ENCODE measurements around the gene TBC1D13. TPM values are rescaled to one million over a fixed set of nuclear protein-coding genes. Genes with fewer than 3 reads are reported as not detected.

The TBC1D13 gene
- polyA plus RNA-seq, 1 donor from 2014 or later, result 30.0 TPM

DNA sequence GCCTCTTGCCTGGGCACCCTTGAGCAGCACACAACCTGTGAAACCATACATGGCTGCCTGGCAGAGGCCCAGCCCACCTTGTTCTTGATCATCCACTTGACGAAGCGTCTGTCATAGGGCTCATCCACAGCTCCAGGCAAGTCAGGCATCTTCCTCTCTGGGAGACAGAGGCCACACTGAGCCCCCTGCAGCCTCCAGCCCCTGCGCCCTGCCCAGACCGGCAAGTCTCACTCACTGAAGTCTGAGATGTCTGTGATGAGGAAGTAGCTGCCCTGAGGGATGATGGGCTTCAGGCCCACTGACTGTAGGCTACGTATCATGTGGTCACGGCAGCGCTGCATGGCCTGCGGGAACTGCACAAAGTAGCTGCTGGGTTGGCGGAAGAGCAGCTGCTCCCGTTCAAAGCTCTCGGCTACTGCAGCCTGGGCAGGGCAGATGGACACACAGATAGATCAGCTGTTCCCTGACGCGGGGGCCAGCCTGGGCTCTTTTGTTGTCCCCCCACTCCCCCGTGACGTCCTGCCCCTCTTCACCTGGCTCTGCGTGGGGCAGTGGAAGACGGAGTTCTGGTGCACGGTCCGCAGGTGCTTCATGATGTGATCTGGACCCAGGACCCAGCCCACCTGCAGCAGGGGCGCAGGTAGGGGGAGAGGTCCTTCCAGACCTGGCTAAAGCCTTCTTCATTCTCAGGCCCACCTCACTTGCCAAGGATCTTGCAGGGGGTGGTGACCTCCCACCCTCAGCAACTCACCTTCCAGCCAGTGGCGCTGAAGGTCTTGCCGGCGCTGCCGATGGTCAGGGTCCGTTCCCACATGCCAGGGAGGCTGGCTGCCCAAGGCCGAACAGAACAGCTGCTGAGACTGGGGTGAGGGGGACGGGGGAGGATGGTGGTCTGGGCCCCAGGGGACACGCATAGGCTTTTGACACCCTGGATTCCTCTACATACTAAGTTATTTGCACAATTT is 48.5 kb downstream of the TBC1D13 start:
- no peaks in the 10 kb centered on the region for H3F3A ChIP-seq (ENCODE audit: insufficient read depth, low read length, poor library complexity, severe bottlenecking)
- H3K9me3 ChIP-seq (ENCODE audit: low read length), result no peaks in the 10 kb centered on the region
- no peaks in the 10 kb centered on the region for H3K36me3 ChIP-seq (ENCODE audit: insufficient read depth, low read length)
- no peak overlapping the region for H3K4me2 ChIP-seq (ENCODE audit: low read length)
- no peak overlapping the region for H3K4me3 ChIP-seq (ENCODE audit: low read length)
- no peak overlapping the region for H2AFZ ChIP-seq (ENCODE audit: low read depth, low read length)
- H3K27me3 ChIP-seq (ENCODE audit: insufficient read depth, low read depth, low read length), result no peaks in the 10 kb centered on the region
- no peak overlapping the region for H3K27ac ChIP-seq (ENCODE audit: low read length)
- H4K20me1 ChIP-seq (ENCODE audit: insufficient read depth), result no peaks in the 10 kb centered on the region
- no peaks in the 10 kb centered on the region for H3K79me2 ChIP-seq (replicated peaks; ENCODE audit: insufficient read depth, low read length)
- H3K9ac ChIP-seq (ENCODE audit: low read length), result no peak overlapping the region
- no peaks in the 10 kb centered on the region for H3K9me2 ChIP-seq (ENCODE audit: insufficient read depth, low read length)
- TF ChIP-seq EP300 (conservative IDR thresholded peaks at IDR 0.05; ENCODE audit: poor library complexity, severe bottlenecking) (no peak), EZH2 (IDR thresholded peaks at IDR 0.05; ENCODE audit: borderline replicate concordance, insufficient read depth, low read length, poor library complexity, severe bottlenecking) (no peak), MXI1 (conservative IDR thresholded peaks at IDR 0.05; ENCODE audit: poor library complexity, severe bottlenecking) (no peak), TAF1 (IDR thresholded peaks at IDR 0.05; ENCODE audit: low read depth) (no peak), RAD21 (conservative IDR thresholded peaks at IDR 0.05) (no peak), POLR2AphosphoS5 (IDR thresholded peaks at IDR 0.05) (no peak)
- TF ChIP-seq, protein P1, sequence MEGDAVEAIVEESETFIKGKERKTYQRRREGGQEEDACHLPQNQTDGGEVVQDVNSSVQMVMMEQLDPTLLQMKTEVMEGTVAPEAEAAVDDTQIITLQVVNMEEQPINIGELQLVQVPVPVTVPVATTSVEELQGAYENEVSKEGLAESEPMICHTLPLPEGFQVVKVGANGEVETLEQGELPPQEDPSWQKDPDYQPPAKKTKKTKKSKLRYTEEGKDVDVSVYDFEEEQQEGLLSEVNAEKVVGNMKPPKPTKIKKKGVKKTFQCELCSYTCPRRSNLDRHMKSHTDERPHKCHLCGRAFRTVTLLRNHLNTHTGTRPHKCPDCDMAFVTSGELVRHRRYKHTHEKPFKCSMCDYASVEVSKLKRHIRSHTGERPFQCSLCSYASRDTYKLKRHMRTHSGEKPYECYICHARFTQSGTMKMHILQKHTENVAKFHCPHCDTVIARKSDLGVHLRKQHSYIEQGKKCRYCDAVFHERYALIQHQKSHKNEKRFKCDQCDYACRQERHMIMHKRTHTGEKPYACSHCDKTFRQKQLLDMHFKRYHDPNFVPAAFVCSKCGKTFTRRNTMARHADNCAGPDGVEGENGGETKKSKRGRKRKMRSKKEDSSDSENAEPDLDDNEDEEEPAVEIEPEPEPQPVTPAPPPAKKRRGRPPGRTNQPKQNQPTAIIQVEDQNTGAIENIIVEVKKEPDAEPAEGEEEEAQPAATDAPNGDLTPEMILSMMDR (IDR thresholded peaks at IDR 0.05; ENCODE audit: poor library complexity, severe bottlenecking), result no peak
- TF ChIP-seq, protein P2, sequence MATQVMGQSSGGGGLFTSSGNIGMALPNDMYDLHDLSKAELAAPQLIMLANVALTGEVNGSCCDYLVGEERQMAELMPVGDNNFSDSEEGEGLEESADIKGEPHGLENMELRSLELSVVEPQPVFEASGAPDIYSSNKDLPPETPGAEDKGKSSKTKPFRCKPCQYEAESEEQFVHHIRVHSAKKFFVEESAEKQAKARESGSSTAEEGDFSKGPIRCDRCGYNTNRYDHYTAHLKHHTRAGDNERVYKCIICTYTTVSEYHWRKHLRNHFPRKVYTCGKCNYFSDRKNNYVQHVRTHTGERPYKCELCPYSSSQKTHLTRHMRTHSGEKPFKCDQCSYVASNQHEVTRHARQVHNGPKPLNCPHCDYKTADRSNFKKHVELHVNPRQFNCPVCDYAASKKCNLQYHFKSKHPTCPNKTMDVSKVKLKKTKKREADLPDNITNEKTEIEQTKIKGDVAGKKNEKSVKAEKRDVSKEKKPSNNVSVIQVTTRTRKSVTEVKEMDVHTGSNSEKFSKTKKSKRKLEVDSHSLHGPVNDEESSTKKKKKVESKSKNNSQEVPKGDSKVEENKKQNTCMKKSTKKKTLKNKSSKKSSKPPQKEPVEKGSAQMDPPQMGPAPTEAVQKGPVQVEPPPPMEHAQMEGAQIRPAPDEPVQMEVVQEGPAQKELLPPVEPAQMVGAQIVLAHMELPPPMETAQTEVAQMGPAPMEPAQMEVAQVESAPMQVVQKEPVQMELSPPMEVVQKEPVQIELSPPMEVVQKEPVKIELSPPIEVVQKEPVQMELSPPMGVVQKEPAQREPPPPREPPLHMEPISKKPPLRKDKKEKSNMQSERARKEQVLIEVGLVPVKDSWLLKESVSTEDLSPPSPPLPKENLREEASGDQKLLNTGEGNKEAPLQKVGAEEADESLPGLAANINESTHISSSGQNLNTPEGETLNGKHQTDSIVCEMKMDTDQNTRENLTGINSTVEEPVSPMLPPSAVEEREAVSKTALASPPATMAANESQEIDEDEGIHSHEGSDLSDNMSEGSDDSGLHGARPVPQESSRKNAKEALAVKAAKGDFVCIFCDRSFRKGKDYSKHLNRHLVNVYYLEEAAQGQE (IDR thresholded peaks at IDR 0.05; ENCODE audit: borderline replicate concordance), result no peak

DNA sequence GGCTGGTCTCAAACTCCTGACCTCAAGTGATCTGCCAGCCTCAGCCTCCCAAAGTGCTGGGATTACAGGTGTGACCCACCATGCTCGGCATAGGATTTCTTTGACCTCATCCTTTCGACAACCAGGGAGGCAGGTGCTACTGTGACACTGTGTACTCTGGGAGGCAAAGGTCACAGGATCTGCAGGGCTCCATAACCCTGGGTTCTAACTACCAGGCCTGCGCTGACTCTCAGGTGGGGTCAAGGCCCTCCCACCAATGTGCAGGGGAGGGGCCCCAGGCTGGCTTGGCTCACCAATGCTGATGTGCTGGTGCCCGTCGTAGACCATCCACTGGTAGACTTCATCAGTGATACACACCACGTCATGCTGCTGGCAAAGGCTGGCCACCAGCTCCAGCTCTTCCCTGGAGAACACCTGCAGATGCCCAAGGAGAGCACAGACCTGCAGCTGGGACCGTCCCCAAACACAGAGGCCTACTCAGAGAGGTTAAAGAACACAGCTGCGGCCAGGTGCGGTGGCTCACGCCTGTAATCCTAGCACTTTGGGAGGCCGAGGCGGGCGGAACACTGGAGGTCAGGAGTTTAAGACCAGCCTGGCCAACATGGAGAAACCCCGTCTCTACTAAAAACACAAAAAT is 49.6 kb downstream of the TBC1D13 start:
- no peaks in the 10 kb centered on the region for H3K79me2 ChIP-seq (replicated peaks; ENCODE audit: insufficient read depth, low read length)
- H2AFZ ChIP-seq (ENCODE audit: low read depth, low read length), result no peak overlapping the region
- TF ChIP-seq POLR2AphosphoS5 (IDR thresholded peaks at IDR 0.05) (no peak), MXI1 (conservative IDR thresholded peaks at IDR 0.05; ENCODE audit: poor library complexity, severe bottlenecking) (no peak), EP300 (conservative IDR thresholded peaks at IDR 0.05; ENCODE audit: poor library complexity, severe bottlenecking) (no peak), RAD21 (conservative IDR thresholded peaks at IDR 0.05) (no peak), EZH2 (IDR thresholded peaks at IDR 0.05; ENCODE audit: borderline replicate concordance, insufficient read depth, low read length, poor library complexity, severe bottlenecking) (no peak)
- H3K9ac ChIP-seq (ENCODE audit: low read length), result no peak overlapping the region
- no peaks in the 10 kb centered on the region for H3K27me3 ChIP-seq (ENCODE audit: insufficient read depth, low read depth, low read length)
- no peak overlapping the region for H3K4me3 ChIP-seq (ENCODE audit: low read length)
- no peaks in the 10 kb centered on the region for H3F3A ChIP-seq (ENCODE audit: insufficient read depth, low read length, poor library complexity, severe bottlenecking)
- no peaks in the 10 kb centered on the region for H3K36me3 ChIP-seq (ENCODE audit: insufficient read depth, low read length)
- H3K9me3 ChIP-seq (ENCODE audit: low read length), result no peaks in the 10 kb centered on the region
- H4K20me1 ChIP-seq (ENCODE audit: insufficient read depth), result no peaks in the 10 kb centered on the region
- H3K9me2 ChIP-seq (ENCODE audit: insufficient read depth, low read length), result no peaks in the 10 kb centered on the region
- H3K4me2 ChIP-seq (ENCODE audit: low read length), result no peak overlapping the region
- no peak overlapping the region for H3K27ac ChIP-seq (ENCODE audit: low read length)

All from neural cell (in vitro differentiated cells).